Neuronal stem cell (in vitro differentiated cells): ENCODE results near the gene ZNFX1.

Experiments used
- DNase-seq: peaks from one replicate; pipeline ENCODE4 v3.0.0-alpha.2; 2013; ENCODE audit warnings: low spot score
- H2AFZ ChIP-seq: one replicate; pipeline ENCODE4 v1.6.1; 2013; ENCODE audit warnings: mild to moderate bottlenecking, low read length, inconsistent platforms
- H2AK5ac ChIP-seq: 2 replicates; pipeline ENCODE4 v1.6.1; 2013; ENCODE audit warnings: low read depth, mild to moderate bottlenecking, inconsistent platforms, low read length, moderate library complexity, mixed read lengths
- H2BK120ac ChIP-seq: 2 replicates; pipeline ENCODE4 v1.6.1; 2013; ENCODE audit warnings: low read depth, mild to moderate bottlenecking, inconsistent platforms, low read length, moderate library complexity, mixed read lengths
- H2BK12ac ChIP-seq: one replicate; pipeline ENCODE4 v1.6.1; 2013; ENCODE audit warnings: low read length, inconsistent platforms
- H2BK15ac ChIP-seq: 2 replicates; pipeline ENCODE4 v1.6.1; 2013; ENCODE audit warnings: mild to moderate bottlenecking, low read length, inconsistent platforms, mixed read lengths
- H2BK5ac ChIP-seq: one replicate; pipeline ENCODE4 v1.6.1; 2013; ENCODE audit warnings: inconsistent platforms, mild to moderate bottlenecking, low read length, moderate library complexity
- H3K14ac ChIP-seq: one replicate; pipeline ENCODE4 v1.6.1; 2013; ENCODE audit warnings: low read length, inconsistent platforms
- H3K18ac ChIP-seq: 2 replicates; pipeline ENCODE4 v1.6.1; 2013; ENCODE audit warnings: low read length, inconsistent platforms
- H3K23ac ChIP-seq: 2 replicates; pipeline ENCODE4 v1.6.1; 2013; ENCODE audit warnings: low read depth, mild to moderate bottlenecking, mixed read lengths, low read length, inconsistent platforms; ENCODE audit not compliant: poor library complexity
- H3K27ac ChIP-seq: replicated peaks from 3 replicates; pipeline ENCODE4 v1.5.1; 2013; ENCODE audit warnings: low read length, inconsistent platforms
- H3K27me3 ChIP-seq, 3 experiments: 2 replicates each; pipeline ENCODE4 v1.6.1; 2013; ENCODE audit warnings: low read length in 3 of 3, mild to moderate bottlenecking in 2 of 3, inconsistent platforms in 1 of 3, low read depth in 1 of 3, mixed read lengths in 1 of 3, moderate library complexity in 1 of 3; ENCODE audit not compliant: control insufficient read depth in 3 of 3, insufficient read depth in 3 of 3
- H3K36me3 ChIP-seq, 2 donors: replicated peaks in 1 of 2; 2 replicates each; pipeline ENCODE4 v1.6.1; 2013; ENCODE audit warnings: low read length in 2 of 2; ENCODE audit not compliant: control insufficient read depth in 2 of 2, insufficient read depth in 2 of 2
- H3K4ac ChIP-seq: 2 replicates; pipeline ENCODE4 v1.6.1; 2013; ENCODE audit warnings: inconsistent platforms, mild to moderate bottlenecking, low read length, moderate library complexity
- H3K4me1 ChIP-seq, 2 donors: 1 replicate in 1 of 2; 2 replicates in 1 of 2; pipeline ENCODE4 v1.6.1; 2013; ENCODE audit warnings: low read length in 2 of 2, low read depth in 1 of 2; ENCODE audit not compliant: control insufficient read depth in 2 of 2, insufficient read depth in 1 of 2
- H3K4me2 ChIP-seq: one replicate; pipeline ENCODE4 v1.6.1; 2013; ENCODE audit warnings: mild to moderate bottlenecking, low read length, inconsistent platforms; ENCODE audit not compliant: insufficient read depth, poor library complexity, severe bottlenecking
- H3K4me3 ChIP-seq, 2 donors: 2 replicates each; pipeline ENCODE4 v1.5.1; 2013; ENCODE audit warnings: low read length in 2 of 2, mild to moderate bottlenecking in 2 of 2, inconsistent platforms in 1 of 2, moderate library complexity in 1 of 2
- H3K79me1 ChIP-seq: one replicate; pipeline ENCODE4 v1.6.1; 2013; ENCODE audit warnings: low read depth, mild to moderate bottlenecking, inconsistent platforms, low read length, moderate library complexity
- H3K9ac ChIP-seq: one replicate; pipeline ENCODE4 v1.6.1; 2013; ENCODE audit warnings: mild to moderate bottlenecking, low read depth, low read length, inconsistent platforms; ENCODE audit not compliant: poor library complexity
- H3K9me3 ChIP-seq, 2 donors: replicated peaks in 1 of 2; 2 replicates each; pipeline versions ENCODE3 to v1.6.1; 2013; ENCODE audit warnings: low read length in 2 of 2, mild to moderate bottlenecking in 2 of 2, inconsistent platforms in 1 of 2, low read depth in 1 of 2, mixed read lengths in 1 of 2, moderate library complexity in 1 of 2; ENCODE audit not compliant: control insufficient read depth in 2 of 2, insufficient read depth in 1 of 2
- H4K8ac ChIP-seq: one replicate; pipeline ENCODE4 v1.6.1; 2013; ENCODE audit warnings: low read depth, mild to moderate bottlenecking, inconsistent platforms, low read length, moderate library complexity
- H4K91ac ChIP-seq: one replicate; pipeline ENCODE4 v1.6.1; 2013; ENCODE audit warnings: low read length, low read depth, mild to moderate bottlenecking, inconsistent platforms; ENCODE audit not compliant: poor library complexity
- WGBS, 2 donors: extraction: QIAGEN DNeasy Blood & Tissue Kit; methylation state at CpG; one replicate each; pipeline ENCODE4 v1.1.7; 2013; ENCODE audit warnings: missing lambda C conversion rate in 2 of 2, mixed read lengths in 1 of 2; ENCODE audit not compliant: insufficient read length in 2 of 2, insufficient replicate concordance in 1 of 2; ENCODE audit errors: extremely low coverage in 2 of 2; 5-methylcytosine and 5-hydroxymethylcytosine counted together

Gene ZNFX1

GRCh38 chr20:49285233-49285668 is 7.4 kb upstream of the ZNFX1 start:
- no peak overlapping the region for H3K18ac ChIP-seq
- no peak overlapping the region for H3K14ac ChIP-seq
- no peak overlapping the region for H4K8ac ChIP-seq
- H4K91ac ChIP-seq: no peak overlapping the region
- H3K4me2 ChIP-seq: no peak overlapping the region
- peaks cover 85 to 100% of the 10 kb centered on the region in 2 donors for H3K36me3 ChIP-seq
- H3K23ac ChIP-seq: no peak overlapping the region
- H3K9ac ChIP-seq: no peak overlapping the region
- H3K4ac ChIP-seq: no peak overlapping the region
- no peak overlapping the region for H2BK5ac ChIP-seq
- no peak for DNase-seq
- H3K27me3 ChIP-seq: no peaks in the 10 kb centered on the region
- H2BK12ac ChIP-seq: no peak overlapping the region
- H3K27ac ChIP-seq: no peak overlapping the region
- H2AK5ac ChIP-seq: no peak overlapping the region
- WGBS, 2 donors: no CpG with 5 or more reads among the region's 1 CpG
- H2BK120ac ChIP-seq: no peak overlapping the region
- H3K9me3 ChIP-seq: peaks cover 61 to 82% of the 10 kb centered on the region in 2 donors
- H3K79me1 ChIP-seq: peaks cover 8% of the 10 kb centered on the region
- H2BK15ac ChIP-seq: no peak overlapping the region
- no peak overlapping the region for H3K4me3 ChIP-seq
- H2AFZ ChIP-seq: no peak overlapping the region
- H3K4me1 ChIP-seq: peaks cover 0 to 6% of the 10 kb centered on the region in 2 donors

- H3K9ac ChIP-seq: no peak overlapping the region
- no peak overlapping the region for H2AK5ac ChIP-seq
- peaks cover 85 to 100% of the 10 kb centered on the region in 2 donors for H3K36me3 ChIP-seq
- no peak overlapping the region for H2BK5ac ChIP-seq
- no peak overlapping the region for H3K23ac ChIP-seq
- H4K8ac ChIP-seq: no peak overlapping the region
- H3K4me3 ChIP-seq: no peak overlapping the region
- WGBS, 2 donors: no CpG with 5 or more reads among the region's 5 CpGs
- H3K4me2 ChIP-seq: no peak overlapping the region
- no peak overlapping the region for H3K27ac ChIP-seq
- H3K27me3 ChIP-seq: no peaks in the 10 kb centered on the region
- H3K14ac ChIP-seq: no peak overlapping the region
- peaks cover 8% of the 10 kb centered on the region for H3K79me1 ChIP-seq
- DNase-seq: no peak
- H4K91ac ChIP-seq: no peak overlapping the region
- peaks cover 65 to 87% of the 10 kb centered on the region in 2 donors for H3K9me3 ChIP-seq
- H3K18ac ChIP-seq: no peak overlapping the region
- H2BK15ac ChIP-seq: no peak overlapping the region
- H2BK120ac ChIP-seq: no peak overlapping the region
- H2AFZ ChIP-seq: no peak overlapping the region
- H3K4ac ChIP-seq: no peak overlapping the region
- H3K4me1 ChIP-seq: peaks cover 0 to 7% of the 10 kb centered on the region in 2 donors
- no peak overlapping the region for H2BK12ac ChIP-seq
Measured at GRCh38 chr20:49284818-49285217, 7.0 kb upstream of the ZNFX1 start.

GRCh38 chr20:49283703-49284625 is 6.1 kb upstream of the ZNFX1 start:
- WGBS, 2 donors: no CpG with 5 or more reads among the region's 3 CpGs
- H2BK12ac ChIP-seq: no peak overlapping the region
- no peak overlapping the region for H3K14ac ChIP-seq
- no peak overlapping the region for H3K27ac ChIP-seq
- DNase-seq: no peak
- peaks cover 0 to 7% of the 10 kb centered on the region in 2 donors for H3K4me1 ChIP-seq
- no peak overlapping the region for H2BK5ac ChIP-seq
- no peak overlapping the region for H3K9ac ChIP-seq
- no peaks in the 10 kb centered on the region for H3K27me3 ChIP-seq
- H2BK15ac ChIP-seq: no peak overlapping the region
- H3K4me2 ChIP-seq: no peak overlapping the region
- H2BK120ac ChIP-seq: no peak overlapping the region
- no peak overlapping the region for H3K18ac ChIP-seq
- peaks cover 66 to 95% of the 10 kb centered on the region in 2 donors for H3K9me3 ChIP-seq
- H3K23ac ChIP-seq: no peak overlapping the region
- H3K4me3 ChIP-seq: no peak overlapping the region
- no peak overlapping the region for H2AK5ac ChIP-seq
- H3K79me1 ChIP-seq: peaks cover 8% of the 10 kb centered on the region
- peaks cover 83 to 100% of the 10 kb centered on the region in 2 donors for H3K36me3 ChIP-seq
- H2AFZ ChIP-seq: no peak overlapping the region
- no peak overlapping the region for H4K91ac ChIP-seq
- H4K8ac ChIP-seq: no peak overlapping the region
- no peak overlapping the region for H3K4ac ChIP-seq

- Histone ChIP-seq H3K14ac (no peak overlapping the region), H3K23ac (no peak overlapping the region), H3K4me1 (peaks cover 0 to 7% of the 10 kb centered on the region in 2 donors), H4K8ac (no peak overlapping the region), H3K4ac (no peak overlapping the region), H3K27me3 (no peaks in the 10 kb centered on the region), H3K79me1 (peaks cover 8% of the 10 kb centered on the region), H2BK120ac (no peak overlapping the region), H3K9me3 (peaks cover 66 to 93% of the 10 kb centered on the region in 2 donors), H3K4me3 (no peak overlapping the region), H3K18ac (no peak overlapping the region), H3K27ac (no peak overlapping the region), H2BK15ac (no peak overlapping the region), H2AK5ac (no peak overlapping the region), H2AFZ (no peak overlapping the region), H4K91ac (no peak overlapping the region), H3K4me2 (no peak overlapping the region), H3K36me3 (peaks cover 77 to 95% of the 10 kb centered on the region in 2 donors), H3K9ac (no peak overlapping the region), H2BK12ac (no peak overlapping the region), H2BK5ac (no peak overlapping the region)
- WGBS, 2 donors: no CpG with 5 or more reads among the region's 9 CpGs
- no peak for DNase-seq
Measured at GRCh38 chr20:49283176-49283702, 5.4 kb upstream of the ZNFX1 start.
